Liver (tissue), 9 donors: ENCODE results near the gene EPM2A. TPM values are rescaled to one million over a fixed set of nuclear protein-coding genes. Genes with fewer than 3 reads are reported as not detected.

Experiments
- DNase-seq: peaks from one replicate; pipeline ENCODE4 v3.0.0-alpha.2; 2017; ENCODE audit warnings: low spot score
- H3K27ac ChIP-seq, 2 donors: one replicate each; pipeline ENCODE4 v1.7.0; 2013; ENCODE audit warnings: inconsistent platforms in 2 of 2, low read length in 2 of 2, control low read depth in 1 of 2, low read depth in 1 of 2, mild to moderate bottlenecking in 1 of 2
- H3K27me3 ChIP-seq, 4 donors: one replicate each; pipeline versions ENCODE4 v1.6.1 to v1.7.0; 2013; ENCODE audit warnings: low read length in 3 of 4, inconsistent platforms in 1 of 4, mild to moderate bottlenecking in 1 of 4, moderate library complexity in 1 of 4; ENCODE audit not compliant: control insufficient read depth in 4 of 4, insufficient read depth in 4 of 4
- H3K36me3 ChIP-seq, 4 donors: one replicate each; pipeline versions ENCODE4 v1.6.1 to v1.7.0; 2013; ENCODE audit warnings: low read length in 3 of 4, mild to moderate bottlenecking in 3 of 4, low read depth in 1 of 4, moderate library complexity in 1 of 4; ENCODE audit not compliant: control insufficient read depth in 4 of 4, insufficient read depth in 3 of 4
- H3K4me1 ChIP-seq, 4 donors: one replicate each; pipeline versions ENCODE4 v1.6.1 to v1.7.0; 2013; ENCODE audit warnings: low read length in 3 of 4, mild to moderate bottlenecking in 3 of 4, moderate library complexity in 1 of 4; ENCODE audit not compliant: control insufficient read depth in 4 of 4, insufficient read depth in 4 of 4
- H3K4me3 ChIP-seq, 3 donors: one replicate each; pipeline versions ENCODE4 v1.6.1 to v1.7.0; 2013; ENCODE audit warnings: low read length in 3 of 3, control low read depth in 1 of 3, low read depth in 1 of 3, mild to moderate bottlenecking in 1 of 3
- H3K9ac ChIP-seq, 2 donors: one replicate each; pipeline ENCODE4 v1.7.0; 2013; ENCODE audit warnings: low read length in 2 of 2, mild to moderate bottlenecking in 2 of 2, moderate library complexity in 2 of 2, control low read depth in 1 of 2, low read depth in 1 of 2
- H3K9me3 ChIP-seq, 4 donors: one replicate each; pipeline versions ENCODE4 v1.6.1 to v1.7.0; 2013; ENCODE audit warnings: low read length in 3 of 4; ENCODE audit not compliant: control insufficient read depth in 4 of 4
- EGR1 ChIP-seq, 2 donors: IDR thresholded peaks; 2 replicates each; pipeline ENCODE4 v1.6.1; 2016 to 2018; ENCODE audit warnings: antibody characterized with exemption in 2 of 2, low read depth in 2 of 2
- FOXA2 ChIP-seq: IDR thresholded peaks from 2 replicates; pipeline ENCODE4 v1.6.1; 2016; ENCODE audit warnings: antibody characterized with exemption
- GABPA ChIP-seq, 2 donors: IDR thresholded peaks in 1 of 2; conservative IDR thresholded peaks in 1 of 2; 2 replicates each; pipeline ENCODE4 v1.6.1; 2016; ENCODE audit warnings: antibody characterized with exemption in 2 of 2, mild to moderate bottlenecking in 1 of 2, moderate library complexity in 1 of 2
- HNF4A ChIP-seq, 2 donors: conservative IDR thresholded peaks; 2 replicates each; pipeline ENCODE4 v1.6.1; 2016; ENCODE audit warnings: antibody characterized with exemption in 2 of 2, mild to moderate bottlenecking in 2 of 2
- JUND ChIP-seq, 2 donors: IDR thresholded peaks; 2 replicates each; pipeline ENCODE4 v1.6.1; 2016; ENCODE audit warnings: antibody characterized with exemption in 2 of 2
- SP1 ChIP-seq: IDR thresholded peaks from 2 replicates; pipeline ENCODE4 v1.6.1; 2018; ENCODE audit warnings: antibody characterized with exemption, mild to moderate bottlenecking
- TAF1 ChIP-seq: conservative IDR thresholded peaks from 2 replicates; pipeline ENCODE4 v1.6.1; 2016; ENCODE audit warnings: antibody characterized with exemption, mild to moderate bottlenecking
- WGBS: extraction: QIAGEN DNeasy Blood & Tissue Kit; methylation state at CpG from one replicate; pipeline ENCODE4 v1.1.7; 2013; 5-methylcytosine and 5-hydroxymethylcytosine counted together
- polyA plus RNA-seq, 2 donors: library from polyadenylated mRNA; stranded (reverse) in 1 of 2; unstranded in 1 of 2; fragments of 200-250 nt in 1 of 2; fragments of >200 nt in 1 of 2; fragmentation: Nextera tagmentation in 1 of 2; extraction: Ambion mirVana in 1 of 2; gene quantifications; one replicate each; pipeline versions ENCODE4 v1.2.1 to v1.2.3, GENCODE V29; 2013 to 2015
- total RNA-seq, 2 donors: library from RNA; depleted of rRNA; stranded (reverse); fragments of >200 nt; gene quantifications; one replicate each; pipeline ENCODE4 v1.2.3, GENCODE V29; 2014
- TF ChIP-seq, protein P1 (sequence below): fragments of 150-350 bp; IDR thresholded peaks from 2 replicates; pipeline ENCODE4 v1.5.1; 2017; ENCODE audit warnings: improper control_type of control experiment, low read depth, low read length; ENCODE audit not compliant: missing input control
- TF ChIP-seq, protein P2 (sequence below): IDR thresholded peaks from 2 replicates; pipeline ENCODE4 v1.6.1; 2016; ENCODE audit warnings: antibody characterized with exemption
- TF ChIP-seq, protein P3 (sequence below): IDR thresholded peaks from 2 replicates; pipeline ENCODE4 v1.6.1; 2016; ENCODE audit warnings: antibody characterized with exemption
- TF ChIP-seq, protein P4 (sequence below): IDR thresholded peaks from 2 replicates; pipeline ENCODE4 v1.6.1; 2016; ENCODE audit warnings: antibody characterized with exemption, mild to moderate bottlenecking
- TF ChIP-seq, protein P5 (sequence below): IDR thresholded peaks from 2 replicates; pipeline ENCODE4 v1.6.1; 2016; ENCODE audit warnings: antibody characterized with exemption
- donor health status: healthy.
- donor health status: healthy.
- donor health status: healthy.
- donor health status: healthy.
- donor health status: healthy.

EPM2A gene
- total and polyA plus RNA-seq, 4 donors: 3.7 to 13.0 (median 5.1) TPM

DNA sequence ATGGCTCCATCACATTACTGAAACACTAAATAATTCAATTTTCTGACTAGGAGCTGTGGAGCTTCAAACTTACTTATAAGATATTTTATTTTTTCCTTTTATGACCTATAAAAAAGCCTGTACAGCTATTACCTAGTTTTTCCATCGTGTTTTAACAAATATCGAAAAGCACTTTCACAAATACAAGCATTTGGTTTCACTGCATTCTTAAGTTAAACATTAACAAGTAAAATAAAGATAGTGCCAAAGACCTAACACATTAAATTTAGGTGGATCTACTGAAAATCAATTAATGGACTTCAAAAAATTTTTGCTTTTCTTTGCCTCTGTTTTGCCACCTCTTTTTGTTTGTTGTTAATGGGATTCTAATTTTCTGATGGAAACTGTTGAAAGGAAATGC lies 83.3 kb downstream of the EPM2A start:
- TF ChIP-seq EGR1 (IDR thresholded peaks at IDR 0.05; ENCODE audit: low read depth in 2 of 2) (no peak), SP1 (no peak), GABPA (IDR thresholded peaks at IDR 0.05 in 1 of 2, conservative IDR thresholded peaks at IDR 0.05 in 1 of 2) (no peak), JUND (IDR thresholded peaks at IDR 0.05) (no peak), TAF1 (no peak)
- TF ChIP-seq, protein P1, sequence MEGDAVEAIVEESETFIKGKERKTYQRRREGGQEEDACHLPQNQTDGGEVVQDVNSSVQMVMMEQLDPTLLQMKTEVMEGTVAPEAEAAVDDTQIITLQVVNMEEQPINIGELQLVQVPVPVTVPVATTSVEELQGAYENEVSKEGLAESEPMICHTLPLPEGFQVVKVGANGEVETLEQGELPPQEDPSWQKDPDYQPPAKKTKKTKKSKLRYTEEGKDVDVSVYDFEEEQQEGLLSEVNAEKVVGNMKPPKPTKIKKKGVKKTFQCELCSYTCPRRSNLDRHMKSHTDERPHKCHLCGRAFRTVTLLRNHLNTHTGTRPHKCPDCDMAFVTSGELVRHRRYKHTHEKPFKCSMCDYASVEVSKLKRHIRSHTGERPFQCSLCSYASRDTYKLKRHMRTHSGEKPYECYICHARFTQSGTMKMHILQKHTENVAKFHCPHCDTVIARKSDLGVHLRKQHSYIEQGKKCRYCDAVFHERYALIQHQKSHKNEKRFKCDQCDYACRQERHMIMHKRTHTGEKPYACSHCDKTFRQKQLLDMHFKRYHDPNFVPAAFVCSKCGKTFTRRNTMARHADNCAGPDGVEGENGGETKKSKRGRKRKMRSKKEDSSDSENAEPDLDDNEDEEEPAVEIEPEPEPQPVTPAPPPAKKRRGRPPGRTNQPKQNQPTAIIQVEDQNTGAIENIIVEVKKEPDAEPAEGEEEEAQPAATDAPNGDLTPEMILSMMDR: no peak
- TF ChIP-seq, protein P2, sequence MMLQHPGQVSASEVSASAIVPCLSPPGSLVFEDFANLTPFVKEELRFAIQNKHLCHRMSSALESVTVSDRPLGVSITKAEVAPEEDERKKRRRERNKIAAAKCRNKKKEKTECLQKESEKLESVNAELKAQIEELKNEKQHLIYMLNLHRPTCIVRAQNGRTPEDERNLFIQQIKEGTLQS: no peak
- TF ChIP-seq, protein P3, sequence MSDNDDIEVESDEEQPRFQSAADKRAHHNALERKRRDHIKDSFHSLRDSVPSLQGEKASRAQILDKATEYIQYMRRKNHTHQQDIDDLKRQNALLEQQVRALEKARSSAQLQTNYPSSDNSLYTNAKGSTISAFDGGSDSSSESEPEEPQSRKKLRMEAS: no peak
- TF ChIP-seq, protein P4, sequence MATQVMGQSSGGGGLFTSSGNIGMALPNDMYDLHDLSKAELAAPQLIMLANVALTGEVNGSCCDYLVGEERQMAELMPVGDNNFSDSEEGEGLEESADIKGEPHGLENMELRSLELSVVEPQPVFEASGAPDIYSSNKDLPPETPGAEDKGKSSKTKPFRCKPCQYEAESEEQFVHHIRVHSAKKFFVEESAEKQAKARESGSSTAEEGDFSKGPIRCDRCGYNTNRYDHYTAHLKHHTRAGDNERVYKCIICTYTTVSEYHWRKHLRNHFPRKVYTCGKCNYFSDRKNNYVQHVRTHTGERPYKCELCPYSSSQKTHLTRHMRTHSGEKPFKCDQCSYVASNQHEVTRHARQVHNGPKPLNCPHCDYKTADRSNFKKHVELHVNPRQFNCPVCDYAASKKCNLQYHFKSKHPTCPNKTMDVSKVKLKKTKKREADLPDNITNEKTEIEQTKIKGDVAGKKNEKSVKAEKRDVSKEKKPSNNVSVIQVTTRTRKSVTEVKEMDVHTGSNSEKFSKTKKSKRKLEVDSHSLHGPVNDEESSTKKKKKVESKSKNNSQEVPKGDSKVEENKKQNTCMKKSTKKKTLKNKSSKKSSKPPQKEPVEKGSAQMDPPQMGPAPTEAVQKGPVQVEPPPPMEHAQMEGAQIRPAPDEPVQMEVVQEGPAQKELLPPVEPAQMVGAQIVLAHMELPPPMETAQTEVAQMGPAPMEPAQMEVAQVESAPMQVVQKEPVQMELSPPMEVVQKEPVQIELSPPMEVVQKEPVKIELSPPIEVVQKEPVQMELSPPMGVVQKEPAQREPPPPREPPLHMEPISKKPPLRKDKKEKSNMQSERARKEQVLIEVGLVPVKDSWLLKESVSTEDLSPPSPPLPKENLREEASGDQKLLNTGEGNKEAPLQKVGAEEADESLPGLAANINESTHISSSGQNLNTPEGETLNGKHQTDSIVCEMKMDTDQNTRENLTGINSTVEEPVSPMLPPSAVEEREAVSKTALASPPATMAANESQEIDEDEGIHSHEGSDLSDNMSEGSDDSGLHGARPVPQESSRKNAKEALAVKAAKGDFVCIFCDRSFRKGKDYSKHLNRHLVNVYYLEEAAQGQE: no peak
- TF ChIP-seq, protein P5, sequence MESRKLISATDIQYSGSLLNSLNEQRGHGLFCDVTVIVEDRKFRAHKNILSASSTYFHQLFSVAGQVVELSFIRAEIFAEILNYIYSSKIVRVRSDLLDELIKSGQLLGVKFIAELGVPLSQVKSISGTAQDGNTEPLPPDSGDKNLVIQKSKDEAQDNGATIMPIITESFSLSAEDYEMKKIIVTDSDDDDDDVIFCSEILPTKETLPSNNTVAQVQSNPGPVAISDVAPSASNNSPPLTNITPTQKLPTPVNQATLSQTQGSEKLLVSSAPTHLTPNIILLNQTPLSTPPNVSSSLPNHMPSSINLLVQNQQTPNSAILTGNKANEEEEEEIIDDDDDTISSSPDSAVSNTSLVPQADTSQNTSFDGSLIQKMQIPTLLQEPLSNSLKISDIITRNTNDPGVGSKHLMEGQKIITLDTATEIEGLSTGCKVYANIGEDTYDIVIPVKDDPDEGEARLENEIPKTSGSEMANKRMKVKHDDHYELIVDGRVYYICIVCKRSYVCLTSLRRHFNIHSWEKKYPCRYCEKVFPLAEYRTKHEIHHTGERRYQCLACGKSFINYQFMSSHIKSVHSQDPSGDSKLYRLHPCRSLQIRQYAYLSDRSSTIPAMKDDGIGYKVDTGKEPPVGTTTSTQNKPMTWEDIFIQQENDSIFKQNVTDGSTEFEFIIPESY: no peak
- no peaks in the 10 kb centered on the region for H3K27me3 ChIP-seq
- peak overlapping the region in 2 of 3 donors; percentile 27 to 29 for H3K4me3 ChIP-seq
- no peaks in the 10 kb centered on the region for H3K36me3 ChIP-seq
- H3K4me1 ChIP-seq: peaks cover 2 to 26% (median 8%) of the 10 kb centered on the region in 4 donors
- peak overlapping the region in 1 of 2 donors; percentile 9 for H3K27ac ChIP-seq
- DNase-seq: no peak
- no peaks in the 10 kb centered on the region for H3K9me3 ChIP-seq
- no peak overlapping the region for H3K9ac ChIP-seq
- 34% methylated on average over 2 of the region's 2 CpGs for WGBS

DNA sequence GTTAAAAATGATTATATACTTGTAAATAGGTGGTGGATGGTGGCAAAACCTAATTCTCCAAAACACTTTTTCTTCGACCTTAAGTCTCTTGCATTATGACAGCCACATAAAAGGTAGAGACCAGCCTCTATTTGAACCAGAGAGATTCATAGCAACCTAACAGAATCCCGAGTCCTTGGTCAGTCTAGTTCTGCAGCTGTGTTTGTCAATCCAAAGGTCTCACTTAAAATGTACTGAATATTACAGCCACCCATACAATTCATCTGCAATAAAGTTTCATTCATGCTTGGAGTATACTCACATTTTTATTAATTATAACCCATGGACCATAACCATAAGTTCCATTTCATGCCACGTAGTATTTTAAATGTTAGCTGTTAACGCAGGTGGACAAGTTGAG lies 87.2 kb downstream of the EPM2A start:
- H3K36me3 ChIP-seq: no peaks in the 10 kb centered on the region
- no peak for DNase-seq
- no peaks in the 10 kb centered on the region for H3K27me3 ChIP-seq
- peaks cover 2 to 26% (median 8%) of the 10 kb centered on the region in 4 donors for H3K4me1 ChIP-seq
- H3K4me3 ChIP-seq: no peak overlapping the region
- no peak overlapping the region for H3K27ac ChIP-seq
- TF ChIP-seq HNF4A (conservative IDR thresholded peaks at IDR 0.05): peak; percentile 33 to 50
- no peak for TF ChIP-seq FOXA2
- H3K9me3 ChIP-seq: no peaks in the 10 kb centered on the region
- H3K9ac ChIP-seq: no peak overlapping the region
- WGBS: 65% methylated on average over 4 of the region's 4 CpGs
